GM12891 (cell line): ENCODE results near the gene NTN3.
A peak's percentile ranks its signal among the peaks of the same experiment; 100 is the strongest.
"Not testable (repeated sequence)": the region's sequence is repeated elsewhere in the genome, so short reads cannot be mapped to it uniquely, and the experiment has no call there.

Experiments used
- DNase-seq: peaks from one replicate; pipeline ENCODE4 v3.0.0; 2011; ENCODE audit warnings: low spot score; ENCODE audit not compliant: insufficient read length
- FAIRE-seq: peaks from 2 replicates; lab custom pipeline; 2011; peaks lifted over from hg19 to GRCh38; lab: Jason Lieb, UNC
- PAX5 ChIP-seq: IDR thresholded peaks from 2 replicates; pipeline ENCODE4 v1.6.1; 2011; ENCODE audit warnings: low read length, moderate library complexity, mild to moderate bottlenecking; ENCODE audit not compliant: insufficient read depth, severe bottlenecking
- POLR2A ChIP-seq: IDR thresholded peaks from 2 replicates; pipeline ENCODE4 v1.6.1; 2011; ENCODE audit warnings: low read depth, low read length, control low read depth
- POLR2AphosphoS5 ChIP-seq: IDR thresholded peaks from 2 replicates; pipeline ENCODE4 v1.6.1; 2011; ENCODE audit warnings: low read depth, low read length, control low read depth
- POU2F2 ChIP-seq: IDR thresholded peaks from 2 replicates; pipeline ENCODE4 v1.6.1; 2011; ENCODE audit warnings: low read depth, mild to moderate bottlenecking, control low read depth, low read length, moderate library complexity
- SPI1 ChIP-seq: IDR thresholded peaks from 2 replicates; pipeline ENCODE4 v1.6.1; 2011; ENCODE audit warnings: low read depth, low read length, control low read depth
- TAF1 ChIP-seq: IDR thresholded peaks from 2 replicates; pipeline ENCODE4 v1.6.1; 2011; ENCODE audit warnings: low read depth, low read length, control low read depth

The NTN3 gene

DNA sequence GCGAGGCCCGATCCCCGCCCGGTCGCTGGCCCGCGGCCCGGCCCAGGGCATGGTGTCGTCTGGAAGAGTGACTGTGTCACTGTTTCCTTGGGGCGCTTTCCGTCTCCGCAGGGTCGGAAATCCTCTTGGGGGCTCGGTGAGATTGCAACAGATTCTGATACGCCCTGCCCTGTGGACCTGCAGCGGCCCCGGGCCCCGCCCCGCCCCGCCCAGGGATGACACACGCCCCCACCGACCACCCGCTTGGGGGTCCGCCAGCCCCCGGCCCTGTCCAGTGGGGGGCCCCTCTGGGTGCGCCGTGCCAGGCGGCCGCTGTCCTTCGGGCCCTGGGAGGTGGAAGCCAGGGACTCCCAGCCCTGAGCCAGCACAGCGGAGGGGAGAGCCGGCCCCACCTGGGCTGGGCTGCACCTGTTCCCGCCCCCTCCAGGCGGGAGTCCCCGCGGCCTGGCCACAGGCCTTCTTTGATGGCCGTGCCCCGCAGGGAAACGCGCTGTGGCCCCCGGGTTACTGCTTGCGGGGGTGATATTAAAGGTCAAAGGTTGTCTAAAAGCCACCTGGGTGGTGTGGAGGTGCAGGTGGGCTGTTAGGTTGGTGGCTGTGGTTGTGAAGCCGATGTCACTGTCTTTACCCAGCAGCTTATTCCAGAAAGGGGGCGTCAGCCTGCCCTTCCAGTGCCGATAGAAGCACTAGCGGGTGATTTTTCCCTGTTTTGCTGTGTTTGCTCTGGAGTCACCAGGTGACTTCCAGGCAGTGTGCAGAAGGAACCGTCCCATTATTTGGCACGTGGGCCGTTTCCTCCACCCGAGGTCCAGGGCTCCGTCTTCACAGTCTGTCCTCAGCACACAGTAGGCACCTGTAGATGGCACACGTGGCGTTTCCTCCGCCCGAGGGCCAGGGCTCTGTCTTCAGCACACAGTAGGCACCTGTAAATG is 4.6 kb downstream of the NTN3 start:
- no peak for TF ChIP-seq POLR2AphosphoS5
- no peak for TF ChIP-seq TAF1
- no peak for TF ChIP-seq SPI1
- FAIRE-seq = peak; percentile 41
- DNase-seq = no peak

DNA sequence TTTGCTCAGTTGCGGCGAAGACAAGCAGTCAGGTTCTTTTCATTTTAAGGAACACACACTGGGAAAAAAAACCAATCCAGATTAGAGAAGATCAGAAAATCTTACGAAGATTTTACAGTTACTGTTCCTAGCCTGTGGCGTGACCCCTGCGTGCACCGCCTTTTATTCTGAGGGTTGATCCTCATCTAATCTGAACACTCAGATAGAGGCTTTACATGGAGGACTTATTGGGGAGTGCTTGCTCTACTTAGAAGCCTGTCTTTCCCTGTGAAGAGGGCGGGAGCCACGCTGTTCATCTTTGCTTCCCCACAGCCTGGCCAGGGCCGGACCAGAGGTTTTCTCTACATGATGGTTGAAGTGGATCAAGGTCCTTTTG is 5.2 kb downstream of the NTN3 start:
- no peak for DNase-seq
- TF ChIP-seq SPI1 (no peak), POU2F2 (no peak), POLR2A (no peak), POLR2AphosphoS5 (no peak), PAX5 (no peak), TAF1 (no peak)
- no peak for FAIRE-seq

GRCh38 chr16:2476741-2477140 is 5.6 kb downstream of the NTN3 start:
- DNase-seq (no peak), FAIRE-seq (no peak)
- no peak for TF ChIP-seq TAF1
- no peak for TF ChIP-seq SPI1
- TF ChIP-seq POLR2A = no peak
- TF ChIP-seq POU2F2 = no peak
- no peak for TF ChIP-seq POLR2AphosphoS5
- no peak for TF ChIP-seq PAX5

DNA sequence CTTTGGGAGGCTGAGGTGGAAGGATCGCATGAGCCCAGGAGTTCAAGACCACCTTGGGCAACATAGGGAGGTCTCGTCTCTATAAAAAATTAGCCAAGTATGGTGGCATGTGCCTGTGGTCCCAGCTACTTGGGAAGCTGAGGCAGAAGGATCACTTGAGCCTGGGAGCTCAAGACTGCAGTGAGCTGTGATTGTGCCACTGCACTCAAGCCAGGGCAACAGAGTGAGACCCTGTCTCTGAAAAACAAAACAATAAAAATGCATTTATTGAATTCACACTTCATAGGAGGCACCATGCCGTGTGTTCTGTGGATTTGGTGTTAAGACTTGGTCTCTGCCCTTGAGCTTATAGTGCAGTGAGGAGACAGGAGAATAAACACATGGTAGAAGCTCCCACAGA is 6.2 kb downstream of the NTN3 start:
- FAIRE-seq = no peak
- TF ChIP-seq POU2F2 = no peak
- TF ChIP-seq POLR2AphosphoS5 = no peak
- DNase-seq = no peak

- DNase-seq (no peak), FAIRE-seq (no peak)
- TF ChIP-seq POU2F2 = no peak
- TF ChIP-seq TAF1 = no peak
- no peak for TF ChIP-seq POLR2A
- no peak for TF ChIP-seq POLR2AphosphoS5
Observed at GRCh38 chr16:2478279-2478678, 7.2 kb downstream of the NTN3 start.

DNA sequence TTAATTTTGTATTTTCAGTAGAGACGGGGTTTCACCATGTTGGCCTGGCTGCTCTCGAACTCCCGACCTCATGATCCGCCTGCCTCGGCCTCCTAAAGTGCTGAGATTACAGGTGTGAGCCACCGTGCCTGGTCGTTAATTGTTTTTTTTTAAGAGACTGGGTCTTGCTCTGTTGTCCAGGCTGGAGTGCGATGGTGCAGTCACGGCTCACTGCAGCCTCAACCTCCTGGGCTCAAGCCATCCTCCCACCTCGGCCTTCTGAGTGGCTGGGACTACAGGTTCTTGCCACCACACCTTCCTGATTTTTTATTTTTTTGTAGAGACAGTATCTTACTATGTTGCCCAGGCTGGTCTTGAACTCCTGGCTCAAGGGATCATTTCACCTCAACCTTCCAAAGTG is 8.9 kb downstream of the NTN3 start:
- DNase-seq, FAIRE-seq: not testable (repeated sequence)

- FAIRE-seq (no peak), DNase-seq (no peak)
- TF ChIP-seq POLR2A (no peak), POLR2AphosphoS5 (no peak), PAX5 (no peak), SPI1 (no peak), TAF1 (no peak), POU2F2 (no peak)
Observed at GRCh38 chr16:2480948-2481347, 9.9 kb downstream of the NTN3 start.

DNA sequence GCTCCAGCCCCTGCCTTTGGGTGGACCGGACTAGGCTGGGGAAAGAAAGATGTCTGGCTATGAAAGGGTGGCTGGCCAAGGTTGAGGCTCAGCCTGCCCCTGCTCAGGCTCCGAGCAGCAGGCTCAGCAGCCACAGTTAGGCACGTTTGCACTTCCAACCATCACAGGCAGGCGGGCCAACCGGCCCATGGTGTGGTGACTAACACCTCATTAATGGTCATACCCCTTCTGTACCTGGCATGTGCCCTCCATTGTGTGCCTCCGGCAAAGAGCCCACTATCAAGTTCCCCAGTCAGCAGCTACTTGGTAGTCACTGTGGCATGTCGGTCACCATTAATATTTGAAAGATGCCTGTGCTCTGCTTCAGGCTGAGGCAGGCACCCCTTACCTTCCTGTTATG is 10.6 kb downstream of the NTN3 start:
- TF ChIP-seq POLR2AphosphoS5 (no peak), TAF1 (no peak), POU2F2 (no peak), POLR2A (no peak), PAX5 (no peak), SPI1 (no peak)
- no peak for FAIRE-seq
- no peak for DNase-seq

DNA sequence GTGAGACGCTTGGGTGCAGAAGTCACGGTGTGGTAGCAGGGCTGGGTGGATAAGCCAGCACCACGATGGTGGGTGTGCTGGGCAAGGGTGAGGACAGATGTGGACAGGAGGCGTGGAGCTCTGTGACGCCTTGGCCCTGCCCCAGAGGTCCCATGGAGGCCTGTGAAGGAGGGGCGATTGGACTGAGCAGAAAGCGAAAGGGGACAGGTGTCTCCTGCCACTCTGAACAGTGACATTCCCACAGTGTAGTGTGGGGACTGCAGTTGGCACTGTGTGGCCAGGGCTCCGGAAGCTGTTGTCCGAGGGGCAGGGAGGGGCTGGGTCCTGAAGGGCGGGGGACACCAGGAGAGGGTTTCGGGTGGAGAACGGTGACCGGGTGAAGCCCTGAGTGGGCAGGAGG is 11.2 kb downstream of the NTN3 start:
- no peak for FAIRE-seq
- DNase-seq = no peak
- no peak for TF ChIP-seq POU2F2
- TF ChIP-seq POLR2A = no peak
- TF ChIP-seq PAX5 = no peak
- TF ChIP-seq TAF1 = no peak
- no peak for TF ChIP-seq SPI1
- no peak for TF ChIP-seq POLR2AphosphoS5

GRCh38 chr16:2482708-2483534 is 11.8 kb downstream of the NTN3 start:
- TF ChIP-seq POLR2A (no peak), POLR2AphosphoS5 (no peak), POU2F2 (no peak), PAX5 (no peak), TAF1 (no peak), SPI1 (no peak)
- FAIRE-seq (no peak), DNase-seq (no peak)
